Progenitor cell of endocrine pancreas (in vitro differentiated cells): ENCODE data around the gene CTDSPL. TPM values are rescaled to one million over a fixed set of nuclear protein-coding genes. Genes with fewer than 3 reads are reported as not detected.

Experiments used
- DNase-seq: peaks from one replicate; pipeline ENCODE4 v3.0.0; 2021; ENCODE audit warnings: low spot score; ENCODE audit not compliant: unreplicated experiment
- H3K27ac Mint-ChIP-seq: 2 replicates; pipeline ENCODE4 v1.8.0; 2021; ENCODE audit warnings: mild to moderate bottlenecking, moderate library complexity, mixed read lengths
- H3K27me3 Mint-ChIP-seq: 2 replicates; pipeline ENCODE4 v1.8.0; 2021; ENCODE audit warnings: mixed read lengths
- H3K36me3 Mint-ChIP-seq: 2 replicates; pipeline ENCODE4 v1.8.0; 2022; ENCODE audit warnings: mixed read lengths; ENCODE audit not compliant: insufficient read depth
- H3K4me1 Mint-ChIP-seq: 2 replicates; pipeline ENCODE4 v1.8.0; 2021; ENCODE audit warnings: low read depth, mixed read lengths
- H3K4me3 Mint-ChIP-seq: 2 replicates; pipeline ENCODE4 v1.8.0; 2021; ENCODE audit warnings: low read depth, mild to moderate bottlenecking, moderate library complexity, mixed read lengths
- H3K9me3 Mint-ChIP-seq: 2 replicates; pipeline ENCODE4 v1.8.0; 2021; ENCODE audit warnings: low read depth, mixed read lengths
- CTCF ChIP-seq: fragments of 200-600 bp; sonication (generic); IDR thresholded peaks from one replicate; pipeline ENCODE4 v1.5.0; 2021; ENCODE audit warnings: antibody characterized with exemption, mild to moderate bottlenecking; ENCODE audit not compliant: unreplicated experiment
- total RNA-seq: library from RNA; stranded (reverse); gene quantifications from 2 replicates; pipeline ENCODE4 v1.2.1, GENCODE V29; 2021

Gene CTDSPL
- total RNA-seq, 1 donor from 2014 or later, result 53.3 TPM

- Mint-ChIP-seq H3K4me3 (no peak overlapping the region), H3K27me3 (no peaks in the 10 kb centered on the region), H3K27ac (no peak overlapping the region), H3K4me1 (peaks cover 3% of the 10 kb centered on the region), H3K36me3 (peaks cover 2% of the 10 kb centered on the region), H3K9me3 (no peaks in the 10 kb centered on the region)
- no peak for TF ChIP-seq CTCF
- DNase-seq, result no peak
Measured at GRCh38 chr3:37836589-37836988, 25.1 kb upstream of the CTDSPL start.

- H3K27ac Mint-ChIP-seq, result no peak overlapping the region
- no peak for DNase-seq
- H3K36me3 Mint-ChIP-seq, result peaks cover 22% of the 10 kb centered on the region
- no peaks in the 10 kb centered on the region for H3K27me3 Mint-ChIP-seq
- peaks cover 3% of the 10 kb centered on the region for H3K9me3 Mint-ChIP-seq
- TF ChIP-seq CTCF, result no peak
- no peaks in the 10 kb centered on the region for H3K4me1 Mint-ChIP-seq
- H3K4me3 Mint-ChIP-seq, result no peak overlapping the region
Measured at GRCh38 chr3:37847689-37848088, 14.0 kb upstream of the CTDSPL start.

- no peak for TF ChIP-seq CTCF
- peaks cover 18% of the 10 kb centered on the region for H3K36me3 Mint-ChIP-seq
- no peak for DNase-seq
- H3K4me1 Mint-ChIP-seq, result no peaks in the 10 kb centered on the region
- no peak overlapping the region for H3K27ac Mint-ChIP-seq
- H3K9me3 Mint-ChIP-seq, result no peaks in the 10 kb centered on the region
- no peak overlapping the region for H3K4me3 Mint-ChIP-seq
- H3K27me3 Mint-ChIP-seq, result no peaks in the 10 kb centered on the region
Measured at GRCh38 chr3:37849146-37849923, 12.3 kb upstream of the CTDSPL start.

- Mint-ChIP-seq H3K4me3 (no peak overlapping the region), H3K9me3 (no peaks in the 10 kb centered on the region), H3K27ac (no peak overlapping the region), H3K4me1 (no peaks in the 10 kb centered on the region), H3K36me3 (peaks cover 9% of the 10 kb centered on the region), H3K27me3 (peaks cover 4% of the 10 kb centered on the region)
- no peak for DNase-seq
- TF ChIP-seq CTCF, result no peak
Measured at GRCh38 chr3:37852097-37852496, 9.6 kb upstream of the CTDSPL start.

GRCh38 chr3:37852771-37853170 lies 8.9 kb upstream of the CTDSPL start:
- H3K4me1 Mint-ChIP-seq, result no peaks in the 10 kb centered on the region
- no peak overlapping the region for H3K27ac Mint-ChIP-seq

More at GRCh38 chr3:37852771-37853170, 8.9 kb upstream of the CTDSPL start:
- Mint-ChIP-seq H3K36me3 (peaks cover 5% of the 10 kb centered on the region), H3K9me3 (no peaks in the 10 kb centered on the region), H3K27me3 (peaks cover 11% of the 10 kb centered on the region), H3K4me3 (no peak overlapping the region)
- TF ChIP-seq CTCF, result no peak
- no peak for DNase-seq
